Adrenal gland (tissue), 5 donors: ENCODE measurements around the gene CD72.
"Not testable (repeated sequence)": the region's sequence is repeated elsewhere in the genome, so short reads cannot be mapped to it uniquely, and the experiment has no call there.

Experiments
- CTCF ChIP-seq, 6 experiments: fragments of 450-650 bp in 4 of 6; fragments of 200-600 bp in 2 of 6; sonication (generic) in 1 of 6; IDR thresholded peaks; 1 replicate in 5 of 6; 2 replicates in 1 of 6; pipeline versions ENCODE4 v1.5.1 to v1.8.0; 2016 to 2021; ENCODE audit warnings: antibody characterized with exemption in 6 of 6, mild to moderate bottlenecking in 2 of 6, moderate library complexity in 1 of 6
- POLR2A ChIP-seq, 2 donors: fragments of 450-650 bp; IDR thresholded peaks; one replicate each; pipeline ENCODE4 v1.6.1; 2017; ENCODE audit warnings: antibody characterized with exemption in 2 of 2, mild to moderate bottlenecking in 2 of 2, moderate library complexity in 1 of 2
- donor health status: DM: no; HTN: no; CAD: no.

GRCh38 chr9:35645736-35646135 lies 27.5 kb upstream of the CD72 start:
- not testable (repeated sequence) for TF ChIP-seq CTCF, POLR2A (IDR thresholded peaks at IDR 0.05)
